Lower leg skin (tissue), 3 donors: ENCODE data around the gene DAPK2.

ENCODE experiments used
- CTCF ChIP-seq, 3 donors: fragments of 450-650 bp; IDR thresholded peaks; one replicate each; pipeline ENCODE4 v1.5.1; 2016; ENCODE audit warnings: antibody characterized with exemption in 3 of 3, mild to moderate bottlenecking in 3 of 3, moderate library complexity in 2 of 3
- POLR2A ChIP-seq, 2 donors: fragments of 450-650 bp; IDR thresholded peaks; one replicate each; pipeline ENCODE4 v1.6.1; 2016 to 2017; ENCODE audit warnings: antibody characterized with exemption in 2 of 2, mild to moderate bottlenecking in 1 of 2, moderate library complexity in 1 of 2

- no peak for TF ChIP-seq CTCF (IDR thresholded peaks at IDR 0.05)
- TF ChIP-seq POLR2A (IDR thresholded peaks at IDR 0.05): no peak
Measured at GRCh38 chr15:64051407-64052259, 5.3 kb upstream of the DAPK2 start.
